Keratinocyte (primary cell): Measurements from ENCODE around the gene LCK. TPM values are rescaled to one million over a fixed set of nuclear protein-coding genes. Genes with fewer than 3 reads are reported as not detected.

Source experiments
- DNase-seq: peaks from one replicate; pipeline ENCODE4 v3.0.0-alpha.2; 2011; ENCODE audit warnings: low read depth, missing footprints, low spot score
- FAIRE-seq: peaks from 2 replicates; lab custom pipeline; 2011; peaks lifted over from hg19 to GRCh38; lab: Jason Lieb, UNC
- H2AFZ ChIP-seq: 2 replicates; pipeline ENCODE4 v1.6.0; 2012; ENCODE audit warnings: low read length, control low read depth, inconsistent platforms; ENCODE audit not compliant: control insufficient read depth
- H3K27ac ChIP-seq: 2 replicates; pipeline ENCODE4 v1.5.1; 2011; ENCODE audit warnings: low read length; ENCODE audit not compliant: control insufficient read depth, insufficient read depth
- H3K27me3 ChIP-seq: 3 replicates; pipeline ENCODE4 v1.6.0; 2011; ENCODE audit warnings: low read length; ENCODE audit not compliant: control insufficient read depth, insufficient read depth; ENCODE audit errors: extremely low read depth
- H3K36me3 ChIP-seq, 2 experiments: 2 replicates in 1 of 2; 3 replicates in 1 of 2; pipeline ENCODE4 v1.5.1; 2011; ENCODE audit warnings: low read length in 2 of 2, mild to moderate bottlenecking in 1 of 2; ENCODE audit not compliant: control insufficient read depth in 2 of 2, insufficient read depth in 2 of 2; ENCODE audit errors: extremely low read depth in 1 of 2
- H3K4me1 ChIP-seq: 3 replicates; pipeline ENCODE4 v1.5.1; 2011; ENCODE audit warnings: low read length; ENCODE audit not compliant: control insufficient read depth, insufficient read depth; ENCODE audit errors: extremely low read depth
- H3K4me2 ChIP-seq: 3 replicates; pipeline ENCODE4 v1.6.0; 2011; ENCODE audit warnings: low read depth, low read length; ENCODE audit not compliant: control insufficient read depth, insufficient read depth; ENCODE audit errors: extremely low read depth
- H3K4me3 ChIP-seq, 3 experiments: fragments of 200-600 bp in 1 of 3; sonication (generic) in 1 of 3; 2 replicates in 2 of 3; 3 replicates in 1 of 3; pipeline ENCODE4 v1.5.1; 2011 to 2016; ENCODE audit warnings: low read length in 3 of 3, mild to moderate bottlenecking in 3 of 3, control low read depth in 2 of 3, inconsistent platforms in 1 of 3, low read depth in 1 of 3, mixed read lengths in 1 of 3, mixed run types in 1 of 3, moderate library complexity in 1 of 3; ENCODE audit not compliant: control insufficient read depth in 2 of 3, insufficient read depth in 2 of 3; ENCODE audit errors: extremely low read depth in 1 of 3
- H3K79me2 ChIP-seq: 2 replicates; pipeline ENCODE4 v1.6.0; 2012; ENCODE audit warnings: low read length; ENCODE audit not compliant: control insufficient read depth, insufficient read depth
- H3K9ac ChIP-seq: 3 replicates; pipeline ENCODE4 v1.6.0; 2011; ENCODE audit warnings: low read length; ENCODE audit not compliant: control insufficient read depth, insufficient read depth; ENCODE audit errors: extremely low read depth
- H3K9me1 ChIP-seq: 3 replicates; pipeline ENCODE4 v1.6.0; 2011; ENCODE audit warnings: low read length; ENCODE audit not compliant: control insufficient read depth, insufficient read depth; ENCODE audit errors: extremely low read depth
- H3K9me3 ChIP-seq: 2 replicates; pipeline ENCODE4 v1.5.1; 2012; ENCODE audit warnings: low read depth, low read length; ENCODE audit not compliant: control insufficient read depth
- H4K20me1 ChIP-seq: 3 replicates; pipeline ENCODE4 v1.6.0; 2011; ENCODE audit warnings: low read length; ENCODE audit not compliant: control insufficient read depth, insufficient read depth; ENCODE audit errors: extremely low read depth
- EZH2 ChIP-seq: IDR thresholded peaks from one replicate; pipeline ENCODE4 v1.6.1; 2012; ENCODE audit warnings: inconsistent platforms, mild to moderate bottlenecking, low read length, moderate library complexity
- dilution Hi-C: fragments of 300-500 bp; cut with MboI; formaldehyde crosslinking; loops from one replicate; pipeline ENCODE4 v1.7.0; 2020; ENCODE audit warnings: low sequenced_read_pairs; ENCODE audit not compliant: extremely low pct_ligation_motif_present
- polyA plus RNA-seq, 5 experiments: library from polyadenylated mRNA; depleted of rRNA in 3 of 5; stranded (reverse) in 3 of 5; stranded (forward) in 1 of 5; unstranded in 1 of 5; fragments of >200 nt; gene quantifications; 1 replicate in 1 of 5; 2 replicates in 3 of 5; 3 replicates in 1 of 5; pipeline versions ENCODE4 v1.2.1 to v1.2.3, GENCODE V29; 2011 to 2012; ENCODE audit warnings: missing spikeins in 2 of 5, low read depth in 1 of 5, low replicate concordance in 1 of 5
- TF ChIP-seq, protein P1 (sequence below), 3 experiments: IDR thresholded peaks in 1 of 3; conservative IDR thresholded peaks in 1 of 3; optimal IDR thresholded peaks in 1 of 3; 2 replicates in 2 of 3; 3 replicates in 1 of 3; pipeline versions ENCODE3 to v1.5.1; 2011; ENCODE audit warnings: low read length in 3 of 3, mild to moderate bottlenecking in 3 of 3, moderate library complexity in 2 of 3, control low read depth in 1 of 3, inconsistent platforms in 1 of 3; ENCODE audit not compliant: insufficient read depth in 2 of 3; ENCODE audit errors: extremely low read depth in 1 of 3

Gene LCK
- polyA plus RNA-seq, 1 donor (not counting 4 experiments of a cell fraction or from before 2014, with no cell fraction given), result 0.16 TPM

GRCh38 chr1:32285658-32286057, 34.6 kb downstream of the LCK start:
- Histone ChIP-seq H3K9me3 (no peaks in the 10 kb centered on the region), H3K9ac (no peak overlapping the region), H3K4me1 (peaks cover under 1% of the 10 kb centered on the region), H2AFZ (no peak overlapping the region), H3K27ac (no peak overlapping the region), H3K79me2 (no peaks in the 10 kb centered on the region), H3K4me2 (no peak overlapping the region), H3K9me1 (no peaks in the 10 kb centered on the region), H3K36me3 (no peaks in the 10 kb centered on the region), H3K27me3 (no peaks in the 10 kb centered on the region), H3K4me3 (no peak overlapping the region), H4K20me1 (no peaks in the 10 kb centered on the region)
- FAIRE-seq (no peak), DNase-seq (no peak)
- dilution Hi-C loops, result no loop called here
- no peak for TF ChIP-seq EZH2
- TF ChIP-seq, protein P1, sequence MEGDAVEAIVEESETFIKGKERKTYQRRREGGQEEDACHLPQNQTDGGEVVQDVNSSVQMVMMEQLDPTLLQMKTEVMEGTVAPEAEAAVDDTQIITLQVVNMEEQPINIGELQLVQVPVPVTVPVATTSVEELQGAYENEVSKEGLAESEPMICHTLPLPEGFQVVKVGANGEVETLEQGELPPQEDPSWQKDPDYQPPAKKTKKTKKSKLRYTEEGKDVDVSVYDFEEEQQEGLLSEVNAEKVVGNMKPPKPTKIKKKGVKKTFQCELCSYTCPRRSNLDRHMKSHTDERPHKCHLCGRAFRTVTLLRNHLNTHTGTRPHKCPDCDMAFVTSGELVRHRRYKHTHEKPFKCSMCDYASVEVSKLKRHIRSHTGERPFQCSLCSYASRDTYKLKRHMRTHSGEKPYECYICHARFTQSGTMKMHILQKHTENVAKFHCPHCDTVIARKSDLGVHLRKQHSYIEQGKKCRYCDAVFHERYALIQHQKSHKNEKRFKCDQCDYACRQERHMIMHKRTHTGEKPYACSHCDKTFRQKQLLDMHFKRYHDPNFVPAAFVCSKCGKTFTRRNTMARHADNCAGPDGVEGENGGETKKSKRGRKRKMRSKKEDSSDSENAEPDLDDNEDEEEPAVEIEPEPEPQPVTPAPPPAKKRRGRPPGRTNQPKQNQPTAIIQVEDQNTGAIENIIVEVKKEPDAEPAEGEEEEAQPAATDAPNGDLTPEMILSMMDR (optimal IDR thresholded peaks at IDR 0.05 in 1 of 3, IDR thresholded peaks at IDR 0.05 in 1 of 3, conservative IDR thresholded peaks at IDR 0.05 in 1 of 3; ENCODE audit: extremely low read depth in 1 of 3, insufficient read depth in 2 of 3, low read length in 3 of 3), result no peak

GRCh38 chr1:32286763-32287162, 35.7 kb downstream of the LCK start:
- TF ChIP-seq, protein P1 (optimal IDR thresholded peaks at IDR 0.05 in 1 of 3, IDR thresholded peaks at IDR 0.05 in 1 of 3, conservative IDR thresholded peaks at IDR 0.05 in 1 of 3; ENCODE audit: extremely low read depth in 1 of 3, insufficient read depth in 2 of 3, low read length in 3 of 3), result no peak
- TF ChIP-seq EZH2, result no peak
- Histone ChIP-seq H3K79me2 (no peaks in the 10 kb centered on the region), H3K9me1 (no peaks in the 10 kb centered on the region), H3K36me3 (no peaks in the 10 kb centered on the region), H3K4me3 (no peak overlapping the region), H2AFZ (no peak overlapping the region), H3K27ac (no peak overlapping the region), H3K27me3 (no peaks in the 10 kb centered on the region), H3K9me3 (no peaks in the 10 kb centered on the region), H3K4me1 (peaks cover 10% of the 10 kb centered on the region), H3K4me2 (no peak overlapping the region), H3K9ac (no peak overlapping the region), H4K20me1 (no peaks in the 10 kb centered on the region)
- FAIRE-seq (no peak), DNase-seq (no peak)
- dilution Hi-C loops, result no loop called here
